SK-N-SH treated with all-trans-retinoic acid at 6 μM for 48 hours (cell line): ENCODE results near the gene CLDN16.

Experiments used
- ATAC-seq: fragments of 200-7000 bp; cut with Tn5 transposase; 3 replicates; pipeline ENCODE4 v1.9.1; 2020; ENCODE audit warnings: mild to moderate bottlenecking, moderate library complexity
- CSDC2 ChIP-seq: fragments of 250-450 bp; sonication (Bioruptor Pico); IDR thresholded peaks from 2 replicates; pipeline ENCODE4 v1.5.0; 2020; ENCODE audit warnings: mild to moderate bottlenecking, moderate library complexity
- CSRNP3 ChIP-seq: fragments of 250-450 bp; sonication (Bioruptor Pico); IDR thresholded peaks from 2 replicates; pipeline ENCODE4 v1.5.1; 2021; ENCODE audit warnings: mild to moderate bottlenecking, moderate library complexity
- ESRRG ChIP-seq: fragments of 250-450 bp; sonication (Bioruptor Pico); IDR thresholded peaks from 2 replicates; pipeline ENCODE4 v1.6.1; 2021; ENCODE audit warnings: mild to moderate bottlenecking
- GLIS3 ChIP-seq: fragments of 250-450 bp; sonication (Bioruptor Pico); IDR thresholded peaks from 2 replicates; pipeline ENCODE4 v1.5.0; 2020; ENCODE audit warnings: mild to moderate bottlenecking, moderate library complexity
- ISL1 ChIP-seq: fragments of 250-450 bp; sonication (Bioruptor Pico); IDR thresholded peaks from 2 replicates; pipeline ENCODE4 v2.1.2; 2022; ENCODE audit warnings: mild to moderate bottlenecking, moderate library complexity
- OSR1 ChIP-seq: fragments of 250-450 bp; sonication (Bioruptor Pico); IDR thresholded peaks from 2 replicates; pipeline ENCODE4 v1.8.0; 2022; ENCODE audit warnings: moderate library complexity, mild to moderate bottlenecking, inconsistent platforms
- PATZ1 ChIP-seq: fragments of 250-450 bp; sonication (Bioruptor Pico); IDR thresholded peaks from 2 replicates; pipeline ENCODE4 v1.8.0; 2020; ENCODE audit warnings: mild to moderate bottlenecking, moderate library complexity, borderline replicate concordance
- POU6F1 ChIP-seq: fragments of 250-450 bp; sonication (Bioruptor Pico); IDR thresholded peaks from 2 replicates; pipeline ENCODE4 v1.8.0; 2021; ENCODE audit warnings: low read depth, mild to moderate bottlenecking, moderate library complexity, borderline replicate concordance
- PPARA ChIP-seq: fragments of 250-450 bp; sonication (Bioruptor Pico); IDR thresholded peaks from 2 replicates; pipeline ENCODE4 v1.5.0; 2020; ENCODE audit warnings: mild to moderate bottlenecking, borderline replicate concordance
- SNAI2 ChIP-seq: fragments of 250-450 bp; sonication (Bioruptor Pico); IDR thresholded peaks from 2 replicates; pipeline ENCODE4 v1.5.0; 2020; ENCODE audit warnings: mild to moderate bottlenecking, moderate library complexity
- TOX ChIP-seq: fragments of 250-450 bp; sonication (Bioruptor Pico); IDR thresholded peaks from 2 replicates; pipeline ENCODE4 v1.8.0; 2021; ENCODE audit warnings: mild to moderate bottlenecking, moderate library complexity, borderline replicate concordance
- TSHZ2 ChIP-seq: fragments of 250-450 bp; sonication (Bioruptor Pico); IDR thresholded peaks from 2 replicates; pipeline ENCODE4 v1.5.0; 2020; ENCODE audit warnings: mild to moderate bottlenecking, moderate library complexity
- ZFP3 ChIP-seq: fragments of 250-450 bp; sonication (Bioruptor Pico); IDR thresholded peaks from 2 replicates; pipeline ENCODE4 v1.5.0; 2020; ENCODE audit warnings: mild to moderate bottlenecking, moderate library complexity
- ZFP30 ChIP-seq: fragments of 450-650 bp; formaldehyde crosslinking; IDR thresholded peaks from 2 replicates; pipeline ENCODE4 v1.5.0; 2022; ENCODE audit warnings: mild to moderate bottlenecking, moderate library complexity
- ZNF565 ChIP-seq: fragments of 450-650 bp; formaldehyde crosslinking; conservative IDR thresholded peaks from 2 replicates; pipeline ENCODE4 v1.5.0; 2020; ENCODE audit warnings: low read depth, mild to moderate bottlenecking, moderate library complexity
- ZNF70 ChIP-seq: fragments of 450-650 bp; formaldehyde crosslinking; IDR thresholded peaks from 2 replicates; pipeline ENCODE4 v1.5.0; 2020; ENCODE audit warnings: mild to moderate bottlenecking, moderate library complexity
- ZNF8 ChIP-seq: fragments of 450-650 bp; formaldehyde crosslinking; IDR thresholded peaks from 2 replicates; pipeline ENCODE4 v1.5.0; 2020; ENCODE audit warnings: mild to moderate bottlenecking, moderate library complexity

Gene CLDN16

GRCh38 chr3:190345027-190345821, 42.7 kb upstream of the CLDN16 start:
- TF ChIP-seq ESRRG (CRISPR knock-in tag) (no peak), ISL1 (no peak), TOX (no peak), GLIS3 (CRISPR knock-in tag) (no peak), OSR1 (no peak), PPARA (CRISPR knock-in tag) (no peak), ZNF565 (no peak), CSRNP3 (CRISPR knock-in tag) (no peak), PATZ1 (CRISPR knock-in tag) (no peak), CSDC2 (CRISPR knock-in tag) (no peak), ZFP30 (CRISPR knock-in tag) (no peak), TSHZ2 (no peak), ZNF70 (no peak), ZFP3 (CRISPR knock-in tag) (no peak), SNAI2 (no peak), POU6F1 (no peak), ZNF8 (CRISPR knock-in tag) (no peak)
- peak; percentile 85 for ATAC-seq

- TF ChIP-seq TOX (no peak), GLIS3 (CRISPR knock-in tag) (no peak), POU6F1 (no peak), ZFP30 (CRISPR knock-in tag) (no peak), ZNF565 (no peak), PATZ1 (CRISPR knock-in tag) (no peak), PPARA (CRISPR knock-in tag) (no peak), ZNF8 (CRISPR knock-in tag) (no peak), CSRNP3 (CRISPR knock-in tag) (no peak)
- ATAC-seq, result peak; percentile 21; the same call in 1 of the 3 replicates
Measured at GRCh38 chr3:190345878-190346277, 42.1 kb upstream of the CLDN16 start.
